ENCODE data around the gene CRY2.
"Not testable (repeated sequence)": the region's sequence is repeated elsewhere in the genome, so short reads cannot be mapped to it uniquely, and the experiment has no call there.

DNA sequence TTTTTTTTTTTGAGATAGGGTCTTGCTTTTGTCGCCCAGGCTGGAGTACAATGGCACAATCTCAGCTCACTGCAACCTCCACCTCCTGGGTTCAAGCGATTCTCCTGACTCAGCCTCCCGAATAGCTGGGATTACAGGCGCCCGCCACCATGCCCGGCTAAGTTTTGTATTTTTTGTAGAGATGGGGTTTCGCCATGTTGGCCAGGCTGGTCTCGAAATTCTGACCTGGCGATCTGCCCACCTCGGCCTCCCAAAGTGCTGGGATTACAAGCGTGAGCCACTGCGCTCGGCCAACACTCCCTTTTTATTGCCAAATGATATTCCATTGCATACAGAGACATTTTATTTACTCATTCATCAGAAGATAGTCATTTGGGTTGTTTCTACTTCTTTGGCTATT, 7.0 kb upstream of the CRY2 start:
- TF ChIP-seq, protein P1, sequence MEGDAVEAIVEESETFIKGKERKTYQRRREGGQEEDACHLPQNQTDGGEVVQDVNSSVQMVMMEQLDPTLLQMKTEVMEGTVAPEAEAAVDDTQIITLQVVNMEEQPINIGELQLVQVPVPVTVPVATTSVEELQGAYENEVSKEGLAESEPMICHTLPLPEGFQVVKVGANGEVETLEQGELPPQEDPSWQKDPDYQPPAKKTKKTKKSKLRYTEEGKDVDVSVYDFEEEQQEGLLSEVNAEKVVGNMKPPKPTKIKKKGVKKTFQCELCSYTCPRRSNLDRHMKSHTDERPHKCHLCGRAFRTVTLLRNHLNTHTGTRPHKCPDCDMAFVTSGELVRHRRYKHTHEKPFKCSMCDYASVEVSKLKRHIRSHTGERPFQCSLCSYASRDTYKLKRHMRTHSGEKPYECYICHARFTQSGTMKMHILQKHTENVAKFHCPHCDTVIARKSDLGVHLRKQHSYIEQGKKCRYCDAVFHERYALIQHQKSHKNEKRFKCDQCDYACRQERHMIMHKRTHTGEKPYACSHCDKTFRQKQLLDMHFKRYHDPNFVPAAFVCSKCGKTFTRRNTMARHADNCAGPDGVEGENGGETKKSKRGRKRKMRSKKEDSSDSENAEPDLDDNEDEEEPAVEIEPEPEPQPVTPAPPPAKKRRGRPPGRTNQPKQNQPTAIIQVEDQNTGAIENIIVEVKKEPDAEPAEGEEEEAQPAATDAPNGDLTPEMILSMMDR (IDR thresholded peaks at IDR 0.05): not testable (repeated sequence)
- not testable (repeated sequence) for TF ChIP-seq ZFX (IDR thresholded peaks at IDR 0.05; ENCODE audit: borderline replicate concordance)
